KG1 (cell line): ENCODE results near the gene MSANTD2.
A peak's percentile ranks its signal among the peaks of the same experiment; 100 is the strongest.

Experiments
- DNase-seq: peaks from one replicate; lab custom pipeline; 2025; lab: John Stamatoyannopoulos, UW

The MSANTD2 gene

DNA sequence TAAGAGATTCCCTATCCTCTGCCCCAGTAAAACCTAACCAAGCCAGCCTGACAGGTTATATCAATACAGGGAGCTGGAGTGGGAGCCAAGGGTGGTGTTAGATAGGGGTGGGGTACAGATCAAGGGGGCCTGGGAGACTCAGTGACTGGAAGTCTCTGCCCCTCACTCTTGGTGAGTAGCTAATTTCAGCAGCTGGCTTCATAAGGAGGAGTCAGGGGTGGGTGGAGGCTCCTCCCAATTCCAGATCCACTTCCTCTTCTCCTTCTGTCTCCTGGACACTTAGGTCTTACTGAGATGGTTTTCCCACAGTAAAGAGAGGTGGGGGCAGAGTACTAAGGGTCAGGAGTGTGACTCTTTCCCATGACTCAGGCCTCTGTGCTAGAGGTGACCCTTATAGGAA, 47.0 kb downstream of the MSANTD2 start:
- no peak for DNase-seq

DNA sequence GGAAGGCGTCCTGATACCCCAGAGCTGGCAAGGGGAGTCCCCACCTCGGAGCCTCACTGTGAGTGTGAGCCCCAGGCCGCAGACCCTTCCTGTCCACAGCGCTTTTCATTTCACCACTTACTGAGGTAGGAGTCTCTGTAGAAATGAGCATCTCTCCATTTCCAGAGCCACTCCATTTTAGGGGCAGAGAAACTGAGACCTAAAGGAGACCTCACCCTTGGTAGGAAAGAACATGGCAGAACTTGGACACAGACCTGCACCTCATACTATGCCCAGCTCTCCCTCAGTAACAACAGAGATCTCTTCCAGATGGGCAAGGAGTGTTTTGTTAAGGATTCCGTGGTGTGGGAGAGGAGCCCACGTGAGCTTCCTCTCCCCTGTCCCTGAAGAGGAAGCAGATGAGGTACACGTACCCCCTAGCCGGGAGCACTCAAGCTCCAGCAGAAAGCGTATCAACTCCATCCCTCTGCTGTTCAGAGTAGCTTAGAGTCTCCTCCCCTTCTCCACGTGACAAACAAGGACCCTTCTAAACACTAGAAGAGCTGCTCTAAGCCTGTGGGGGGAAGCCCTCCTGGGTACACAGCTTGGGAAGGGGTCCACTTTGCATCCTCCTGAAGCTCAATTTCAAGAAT, 47.6 kb downstream of the MSANTD2 start:
- DNase-seq, result no peak

DNA sequence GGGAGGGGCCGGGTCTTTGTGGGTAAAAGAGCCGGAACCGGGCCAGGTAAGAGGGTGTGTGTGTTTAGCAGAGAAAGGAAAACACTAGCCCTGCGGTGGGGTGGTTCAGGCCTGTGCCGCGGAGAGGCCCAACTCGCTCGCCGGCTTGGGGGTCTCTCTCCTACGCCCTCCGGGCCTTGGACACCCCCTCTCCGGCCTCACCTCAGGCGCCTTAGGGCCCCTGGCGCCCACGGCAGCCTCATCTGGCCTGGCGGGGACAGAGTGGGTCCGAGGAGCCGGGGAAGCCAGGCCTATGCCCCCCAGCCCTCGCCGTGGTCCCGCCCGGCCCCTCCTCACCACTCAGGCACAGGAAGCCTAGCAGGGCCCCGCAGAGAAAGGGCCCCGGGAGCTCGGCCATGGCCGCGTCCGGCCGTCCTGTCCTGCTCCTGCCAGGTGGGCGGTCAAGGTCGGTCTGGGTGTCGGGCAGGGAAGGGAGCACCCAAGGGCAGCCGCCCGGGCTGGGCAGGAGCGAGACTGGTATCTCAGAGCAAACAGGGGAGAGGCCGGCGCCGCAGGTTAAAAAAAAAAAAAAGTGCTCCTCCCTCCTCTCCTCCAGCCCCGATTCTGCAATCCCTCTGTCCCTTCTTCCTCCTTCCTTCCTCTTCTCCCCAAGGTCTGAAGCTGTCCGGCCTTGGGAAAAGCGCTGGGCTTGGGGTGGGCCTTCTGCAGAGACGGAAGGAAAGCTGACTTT, 48.3 kb downstream of the MSANTD2 start, which contains the start of gene VSIG2:
TSS of gene VSIG2 (minus strand) at position 515 of the 730 bp plus-strand sequence. CDS start at position 397, 118 bp downstream.
- no peak for DNase-seq

DNA sequence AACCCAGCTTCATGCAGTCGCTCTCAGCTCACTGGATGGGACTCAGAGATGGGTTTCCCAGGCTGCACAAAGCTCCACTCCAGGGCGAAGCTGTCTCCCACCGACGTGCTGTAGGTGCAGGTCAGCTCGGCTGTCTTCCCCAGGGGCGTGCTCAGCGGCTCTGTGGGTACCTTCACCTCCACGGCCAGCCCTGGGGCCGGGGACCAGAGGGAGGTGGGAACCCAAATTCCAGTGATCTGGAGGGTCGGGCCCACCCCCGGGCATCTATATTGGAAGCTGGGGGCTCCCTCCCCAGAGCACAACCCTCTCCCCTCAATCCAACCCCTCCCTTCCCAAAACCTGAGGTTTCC, 48.8 kb downstream of the MSANTD2 start:
- DNase-seq, result no peak

DNA sequence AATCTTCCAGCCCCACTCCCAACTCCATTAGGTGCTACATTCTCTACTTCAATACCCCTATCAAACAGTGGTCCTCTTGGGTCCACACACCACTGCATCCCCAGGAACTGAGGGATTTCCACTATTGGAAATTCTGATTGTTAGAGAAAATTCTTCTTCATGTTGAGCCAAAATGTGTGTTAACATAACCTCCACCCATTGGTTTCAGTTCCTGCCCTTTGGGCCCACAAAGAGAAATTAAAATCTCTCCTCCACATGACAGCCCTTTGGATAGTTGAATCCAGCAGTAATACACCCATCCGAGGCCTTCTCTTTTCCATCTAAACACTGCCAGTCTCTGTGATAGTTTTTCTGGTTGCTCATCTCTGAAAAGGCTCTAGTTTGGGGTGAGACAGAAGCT, 50.3 kb downstream of the MSANTD2 start:
- no peak for DNase-seq

DNA sequence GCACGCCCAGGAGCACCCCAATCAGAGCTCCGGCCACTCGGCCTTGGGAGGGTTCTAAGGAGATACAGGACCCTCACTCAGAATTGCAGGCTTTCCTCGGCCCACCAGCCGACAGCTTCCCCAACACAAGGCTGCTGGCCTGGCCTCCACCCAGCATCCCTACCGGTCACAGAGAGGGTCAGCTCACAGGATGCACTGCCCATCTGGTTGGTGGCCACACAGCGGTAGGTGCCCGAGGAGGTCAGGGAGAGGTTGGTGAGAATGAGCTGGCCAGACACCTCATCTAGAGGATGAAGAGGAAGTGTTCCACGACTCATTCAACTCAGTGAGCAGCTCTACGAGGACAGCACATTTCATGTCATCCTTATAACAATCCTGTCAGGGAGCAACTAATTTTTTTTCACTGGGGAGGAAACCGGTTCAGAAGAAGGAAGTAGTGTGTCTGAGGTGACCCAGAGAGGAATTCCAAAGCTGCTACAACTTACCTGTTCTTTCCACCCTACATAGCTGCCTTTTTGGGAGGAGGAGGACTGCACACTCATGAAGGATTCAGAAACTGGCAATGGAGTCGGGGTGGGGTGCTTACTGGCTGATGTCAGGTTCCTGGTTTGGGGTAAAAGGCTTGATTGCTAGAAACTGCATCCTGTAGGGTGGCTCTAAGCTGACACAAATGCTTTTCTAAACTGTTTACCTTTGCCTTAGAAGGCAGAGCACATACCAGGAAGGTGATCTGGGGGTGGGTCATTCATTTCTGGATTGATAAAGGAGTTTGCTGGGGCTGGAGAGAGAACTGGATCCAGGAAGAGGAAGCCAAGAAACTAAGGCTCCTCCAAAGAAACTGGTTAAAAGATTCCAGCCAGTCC, 51.5 kb downstream of the MSANTD2 start:
- no peak for DNase-seq

DNA sequence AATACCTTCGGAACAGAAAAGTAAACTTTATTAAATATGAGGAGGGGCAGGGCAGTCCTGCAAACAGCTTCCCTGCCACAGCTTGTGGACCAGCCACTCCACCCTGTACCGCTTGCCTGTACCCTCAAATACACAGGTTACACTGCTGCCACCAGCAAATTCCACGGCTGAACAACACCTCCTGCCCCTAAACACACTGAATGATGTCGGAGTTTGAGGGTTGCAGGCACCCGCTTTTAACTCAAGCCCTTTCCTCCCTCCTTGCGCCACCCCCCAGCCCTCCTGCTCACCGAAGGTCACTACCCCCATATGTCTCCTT, 52.1 kb downstream of the MSANTD2 start:
- no peak for DNase-seq

DNA sequence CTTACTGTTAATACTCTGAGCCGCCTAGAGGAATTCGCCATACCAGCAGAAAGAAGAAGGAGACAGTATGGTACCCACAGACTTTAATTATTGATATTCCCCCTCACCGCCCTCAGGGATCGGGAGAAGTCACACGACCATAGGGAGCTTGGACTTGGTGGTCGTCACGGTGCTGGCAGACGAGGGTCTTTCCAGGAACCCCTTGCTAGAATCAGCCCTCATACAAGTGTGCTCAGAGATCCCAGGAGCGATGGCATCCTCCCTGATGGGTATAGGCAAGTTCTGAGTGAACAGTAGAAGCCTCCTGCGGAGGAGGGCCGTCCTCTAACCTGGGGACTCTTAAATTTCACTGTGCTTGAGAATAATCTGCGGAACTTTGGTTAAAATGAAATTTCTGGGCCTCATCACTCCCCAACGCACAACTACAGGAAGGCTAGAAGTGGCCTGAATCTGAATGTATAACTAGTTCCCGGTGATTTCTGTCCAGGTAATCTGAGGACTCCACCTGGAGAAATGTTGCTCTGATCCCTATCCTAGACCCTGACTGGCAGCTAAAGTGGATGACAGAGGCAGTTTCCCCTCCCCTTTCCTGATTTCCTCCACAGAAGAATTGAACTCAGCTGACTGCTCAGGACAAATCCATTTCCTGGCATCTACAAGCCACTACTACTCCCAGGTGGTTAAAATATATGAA, 52.7 kb downstream of the MSANTD2 start:
- DNase-seq, result no peak

DNA sequence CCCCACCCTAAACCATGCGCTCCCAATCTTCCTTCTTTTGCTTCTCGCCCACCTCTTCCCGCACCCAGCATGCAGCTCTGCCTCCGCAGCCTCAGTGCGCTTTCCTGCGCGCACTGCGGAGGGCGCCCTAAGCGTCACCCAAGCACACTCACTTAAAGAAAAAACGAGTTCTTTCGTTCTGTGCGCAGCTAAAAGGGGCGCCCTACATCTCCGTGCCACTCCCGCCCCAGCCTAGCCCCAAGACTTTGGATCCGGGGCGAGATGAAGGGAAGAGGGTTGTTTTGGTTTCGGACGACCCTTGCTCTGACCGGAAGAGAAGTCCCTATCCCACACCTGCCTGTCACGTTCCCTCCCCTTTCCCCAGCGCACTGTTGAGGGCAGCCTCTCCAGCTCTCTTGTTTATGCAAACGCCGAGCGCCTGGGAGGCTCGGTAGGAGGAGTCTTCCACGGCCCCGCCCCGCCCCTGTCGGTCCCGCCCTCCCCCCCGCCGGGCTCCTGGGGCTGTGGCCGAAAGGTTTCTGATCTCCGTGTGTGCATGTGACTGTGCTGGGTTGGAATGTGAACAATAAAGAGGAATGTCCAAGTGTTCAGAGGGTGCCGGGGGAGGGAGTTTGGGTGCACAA, 53.5 kb downstream of the MSANTD2 start:
- DNase-seq, result no peak

DNA sequence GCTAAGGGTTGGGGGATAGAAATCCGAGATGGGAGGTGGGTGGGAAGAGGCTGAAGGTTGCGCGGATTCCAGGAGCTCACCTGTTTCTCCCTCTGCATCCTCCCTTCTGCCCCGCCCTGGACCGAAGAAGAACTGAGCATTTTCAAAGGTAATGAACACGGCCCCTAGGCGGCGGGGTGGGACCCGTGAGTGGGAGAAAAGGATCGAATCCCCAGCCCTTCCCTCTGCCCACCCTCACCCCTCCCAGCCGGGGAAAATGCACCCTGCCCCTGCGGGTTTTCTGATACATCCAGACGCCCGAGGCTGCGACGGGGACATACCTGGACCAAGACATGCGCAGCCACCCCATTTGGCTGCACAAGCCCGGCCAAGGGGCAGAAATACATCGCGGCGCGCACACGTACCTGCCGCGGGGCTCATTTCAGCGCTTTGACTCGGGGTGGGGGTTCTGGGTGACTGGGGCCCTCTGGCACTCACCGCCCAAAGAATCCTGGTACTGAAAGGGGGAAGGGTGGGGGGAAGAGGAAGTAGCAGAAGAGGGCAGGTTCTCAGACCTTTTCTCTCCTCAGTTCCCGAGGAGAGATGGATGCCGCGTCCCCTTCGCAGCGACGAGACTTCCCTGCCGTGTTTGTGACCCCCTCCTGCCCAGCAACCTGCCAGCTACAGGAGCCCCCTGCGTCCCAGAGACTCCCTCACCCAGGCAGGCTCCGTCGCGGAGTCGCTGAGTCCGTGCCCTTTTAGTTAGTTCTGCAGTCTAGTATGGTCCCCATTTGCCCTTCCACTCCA, 54.2 kb downstream of the MSANTD2 start:
- no peak for DNase-seq

DNA sequence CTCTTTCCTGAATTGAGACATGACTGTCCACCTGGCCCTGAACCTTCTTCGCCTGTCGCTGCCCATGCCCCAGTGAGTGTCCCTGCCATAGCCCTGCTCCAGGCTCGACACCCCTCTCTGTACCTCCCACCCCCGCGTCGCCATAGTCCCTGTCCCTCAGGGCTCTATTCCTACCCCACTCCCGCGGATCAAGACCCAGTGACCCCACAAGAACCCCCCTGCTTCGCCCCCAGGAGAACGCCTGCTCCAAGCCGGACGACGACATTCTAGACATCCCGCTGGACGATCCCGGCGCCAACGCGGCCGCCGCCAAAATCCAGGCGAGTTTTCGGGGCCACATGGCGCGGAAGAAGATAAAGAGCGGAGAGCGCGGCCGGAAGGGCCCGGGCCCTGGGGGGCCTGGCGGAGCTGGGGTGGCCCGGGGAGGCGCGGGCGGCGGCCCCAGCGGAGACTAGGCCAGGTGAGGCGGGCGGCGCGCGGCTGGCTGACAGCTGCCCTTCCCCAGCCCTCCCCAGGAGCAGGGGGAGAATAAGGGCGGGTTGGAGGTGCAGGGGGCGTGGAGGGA, 54.9 kb downstream of the MSANTD2 start:
- DNase-seq, result no peak

DNA sequence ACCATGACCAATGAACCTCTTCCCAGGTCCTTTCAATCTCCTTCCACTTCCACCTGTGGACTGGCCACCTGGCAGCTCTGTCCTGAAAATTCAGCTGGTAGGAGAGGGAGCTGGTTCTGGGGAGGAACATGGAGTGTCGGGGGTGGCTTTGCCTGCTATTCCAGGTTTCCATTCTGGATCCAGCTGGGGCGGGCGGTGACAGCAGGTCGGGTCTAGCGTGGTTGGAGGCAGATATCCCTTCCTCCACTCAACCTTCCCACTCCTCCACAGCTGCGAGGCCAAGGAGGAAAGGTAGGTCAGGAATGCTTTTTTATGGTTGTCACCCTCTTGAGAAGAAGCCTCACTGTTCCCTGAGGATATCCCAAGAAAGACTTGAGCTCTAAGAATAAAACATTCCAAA, 57.2 kb downstream of the MSANTD2 start:
- DNase-seq, result no peak

DNA sequence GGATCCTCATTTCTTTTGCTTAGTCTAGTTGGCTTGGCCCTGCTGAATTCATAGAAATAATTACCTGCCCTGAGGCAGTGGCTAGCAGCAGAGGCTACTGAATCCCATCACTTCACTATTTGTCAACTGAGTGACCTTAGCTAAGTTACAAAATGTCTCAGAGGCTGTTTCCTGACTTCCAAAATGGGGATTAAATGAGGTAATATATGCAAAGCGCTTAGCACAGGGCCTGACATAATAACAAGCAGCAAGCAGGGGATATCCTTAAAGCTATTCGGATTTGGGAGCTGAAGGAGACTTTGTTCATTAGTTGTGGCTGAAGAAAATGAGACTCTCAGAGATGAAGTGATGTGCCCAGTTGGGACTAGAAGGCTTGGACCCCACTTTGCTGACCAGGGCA, 57.7 kb downstream of the MSANTD2 start:
- DNase-seq, result no peak

DNA sequence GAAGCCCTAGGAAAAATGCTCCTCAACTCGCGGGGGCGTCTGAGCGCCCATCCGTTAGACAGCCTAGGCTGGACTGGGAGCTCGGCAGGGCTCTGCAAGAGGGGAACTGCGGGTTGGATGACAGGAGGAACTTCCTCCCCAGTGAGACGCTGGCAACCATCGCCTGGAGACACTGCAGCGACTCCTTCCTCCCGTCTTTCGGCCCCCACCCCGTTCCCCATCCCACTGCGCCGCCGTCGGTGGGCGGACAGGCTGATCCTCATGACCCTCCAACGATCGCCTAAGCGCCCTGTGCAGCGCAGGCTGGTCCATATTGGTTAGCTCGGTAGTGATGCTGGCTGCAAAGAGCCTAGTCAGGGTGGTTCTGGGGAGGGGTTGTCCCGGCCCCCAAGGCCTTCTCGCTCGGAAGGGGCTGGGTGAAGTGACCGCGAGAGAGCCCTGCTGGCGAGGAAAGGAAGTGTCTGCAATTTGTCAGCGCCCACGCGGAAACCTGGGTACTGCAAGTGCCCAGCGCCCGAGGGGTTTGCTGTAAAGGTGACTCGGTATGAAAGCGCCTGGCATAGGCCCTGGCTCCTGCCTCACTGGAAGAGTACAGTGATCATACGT, 59.8 kb downstream of the MSANTD2 start:
- peak; percentile 63 for DNase-seq

DNA sequence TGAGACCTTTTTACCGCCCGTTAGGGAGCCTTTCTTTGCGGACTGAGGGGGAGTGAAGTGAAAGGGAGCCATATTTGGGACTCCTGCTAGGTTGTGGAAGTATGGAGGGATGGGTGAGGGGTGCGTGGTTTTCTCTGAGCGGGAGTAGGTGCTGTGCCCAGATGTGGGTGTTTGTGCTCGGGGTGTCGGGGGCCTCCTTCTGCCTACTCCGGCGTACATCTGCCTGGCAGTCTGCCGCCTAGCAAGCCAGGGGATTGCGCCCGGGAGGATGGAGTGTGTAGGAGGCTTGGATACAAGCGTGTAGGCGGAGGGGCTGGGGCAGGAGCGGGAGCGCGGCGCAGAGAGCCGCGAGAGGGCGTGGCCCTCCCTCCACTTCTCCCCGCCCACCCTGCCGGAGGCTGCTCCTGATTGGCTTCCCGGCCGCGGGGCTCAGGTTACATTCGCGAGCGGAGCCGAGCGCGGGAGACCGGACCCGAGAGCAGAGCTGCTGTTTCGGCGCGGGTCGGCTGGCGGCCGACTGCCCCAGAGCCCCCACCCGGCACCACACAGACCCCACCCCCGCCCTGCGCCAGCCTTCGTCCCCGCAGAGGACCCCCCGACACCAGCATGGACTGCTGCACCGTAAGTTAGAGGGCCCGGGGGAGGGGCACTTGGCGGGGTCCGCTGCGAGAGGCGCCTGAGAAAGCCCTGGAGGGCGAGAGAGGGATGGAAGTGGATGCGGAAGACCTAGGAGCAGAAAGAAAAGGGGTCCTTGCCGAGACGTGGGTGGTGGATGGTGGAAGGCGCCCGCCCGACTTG, 60.5 kb downstream of the MSANTD2 start, which contains the start of gene NRGN:
TSS of gene NRGN (plus strand) at position 464 of the 798 bp plus-strand sequence. CDS start at position 607, 143 bp downstream.
- DNase-seq, result peak; percentile 84

DNA sequence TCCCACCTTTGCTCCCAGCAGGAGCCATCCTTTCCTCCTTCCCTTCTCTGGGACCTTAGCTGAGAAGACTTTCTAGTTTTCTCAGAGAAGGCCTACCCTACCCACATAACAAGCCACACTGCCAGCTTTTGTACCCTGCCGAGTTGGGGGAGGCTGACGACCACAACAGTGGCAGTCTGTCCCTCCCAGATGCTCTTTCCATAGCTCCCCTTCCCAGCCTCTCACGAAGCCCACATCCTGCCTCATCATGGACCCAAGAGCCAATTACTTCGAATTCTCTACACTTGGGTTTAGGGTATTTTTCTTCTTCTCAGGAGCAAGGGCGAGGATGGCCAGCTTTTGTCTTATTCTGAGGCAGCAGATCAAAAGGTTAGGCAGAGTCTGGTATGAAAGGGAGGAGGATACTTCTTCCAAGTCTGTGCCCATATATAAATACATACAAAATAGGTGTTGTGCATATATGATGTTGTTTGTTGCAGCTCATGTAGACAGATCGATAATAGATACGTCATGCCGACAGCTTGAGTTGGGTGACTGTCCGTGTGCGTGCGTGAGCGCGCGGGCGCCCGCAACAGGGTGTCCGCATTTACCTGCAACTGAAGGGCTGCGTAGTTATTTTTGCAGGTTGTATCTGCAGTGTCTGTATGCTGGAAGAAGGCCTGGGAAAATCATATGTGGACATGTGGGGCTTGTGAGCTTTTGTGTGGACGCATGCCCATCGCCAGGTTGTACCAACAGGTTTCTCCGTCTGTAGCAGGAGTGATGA, 61.3 kb downstream of the MSANTD2 start:
- no peak for DNase-seq

DNA sequence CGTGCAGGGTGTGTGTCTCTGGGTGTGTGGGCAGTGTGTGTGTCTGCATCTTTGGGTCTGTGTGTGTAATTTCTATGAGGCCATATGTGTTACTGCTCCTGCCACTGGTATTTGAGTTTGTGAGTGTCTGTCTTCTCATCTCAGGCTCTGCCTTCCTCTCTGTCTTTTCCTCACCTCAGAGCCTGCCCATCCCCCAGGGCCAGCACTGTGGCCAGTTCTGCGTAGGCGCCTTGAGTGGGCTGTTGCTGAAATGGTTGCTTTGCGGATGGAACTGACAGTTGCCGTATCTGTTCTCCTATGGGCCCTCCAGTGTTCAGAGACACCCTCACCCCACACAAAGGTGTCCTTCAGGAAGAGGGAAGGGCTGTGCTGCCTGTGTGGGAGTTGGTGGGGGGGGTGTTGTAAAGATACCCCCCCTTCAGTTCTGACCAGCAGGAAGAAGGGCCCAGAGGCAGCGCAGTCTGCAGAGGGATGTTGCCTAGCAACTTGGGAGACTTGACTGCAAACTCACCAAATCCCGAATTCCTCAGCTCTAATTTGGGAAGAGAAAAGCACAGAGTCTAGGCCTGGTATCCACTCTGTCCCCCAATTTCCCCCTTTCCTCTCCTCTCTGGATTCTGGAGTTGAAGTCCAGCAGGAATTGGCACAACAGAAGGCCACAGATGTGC, 62.4 kb downstream of the MSANTD2 start:
- no peak for DNase-seq

DNA sequence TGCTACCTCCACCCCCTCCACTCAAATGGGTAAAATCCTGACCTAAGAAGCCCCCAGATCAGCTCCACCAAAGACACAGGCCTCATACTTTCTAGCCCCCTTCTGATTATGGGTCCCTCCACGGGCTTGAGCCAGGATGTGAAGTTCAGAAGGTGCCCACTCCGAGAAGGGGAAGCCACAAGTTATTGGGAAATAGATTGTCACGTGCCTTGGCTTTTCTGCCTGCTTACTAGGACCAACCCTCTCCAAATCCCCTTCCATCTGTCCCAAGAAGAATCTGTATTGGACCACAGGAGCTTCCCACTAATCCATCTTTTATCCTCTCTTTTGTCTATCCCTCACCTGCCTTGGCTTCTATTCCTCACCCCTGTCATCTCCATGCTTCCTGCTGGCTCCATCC, 63.5 kb downstream of the MSANTD2 start:
- peak; percentile 30 for DNase-seq
